ENCODE measurements around the gene VTI1A. TPM values are rescaled to one million over a fixed set of nuclear protein-coding genes. Genes with fewer than 3 reads are reported as not detected.

Gene VTI1A
- total and polyA plus RNA-seq, 9 donors = 7.8 to 48.2 (median 20.0) TPM

DNA sequence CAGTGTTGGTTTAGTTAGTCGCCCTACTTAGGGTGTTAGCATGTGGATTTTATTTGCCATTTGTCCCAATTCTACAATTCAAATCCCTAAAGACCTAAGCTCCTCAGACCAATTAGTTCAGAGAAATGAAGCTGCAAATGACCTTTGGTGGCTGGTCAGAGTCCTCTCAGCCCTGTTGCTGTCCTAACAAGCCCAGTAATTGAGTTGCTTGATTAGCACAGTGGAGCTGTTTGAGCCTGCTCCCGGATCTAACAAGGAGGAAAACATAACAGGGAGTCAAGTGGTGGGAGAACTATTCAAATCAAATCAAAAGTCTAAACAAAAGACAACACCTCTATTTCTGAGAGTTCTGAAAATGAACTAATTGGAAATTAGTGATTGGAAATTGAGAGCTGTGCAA is 22.4 kb upstream of the VTI1A start:
- H3K36me3 ChIP-seq = no peaks in the 10 kb centered on the region
- H3K27me3 ChIP-seq = no peaks in the 10 kb centered on the region
- H3K4me1 ChIP-seq (ENCODE audit: insufficient read depth) = no peaks in the 10 kb centered on the region
- 54 to 62% (median 60%) methylated on average over 2 of the region's 2 CpGs for WGBS, 3 donors
- H3K27ac ChIP-seq = no peak overlapping the region
- no peak for TF ChIP-seq CTCF (IDR thresholded peaks at IDR 0.05)
- TF ChIP-seq EP300 (IDR thresholded peaks at IDR 0.05) = no peak
- TF ChIP-seq POLR2A (IDR thresholded peaks at IDR 0.05) = no peak
- H3K9me3 ChIP-seq = no peaks in the 10 kb centered on the region
- no peak for DNase-seq
- no peak overlapping the region for H3K4me3 ChIP-seq
- intact Hi-C loops (cut with DNase I) = no loop called here

- intact Hi-C loops (cut with DNase I) = no loop called here
- no peak for DNase-seq
- Histone ChIP-seq H3K36me3 (no peaks in the 10 kb centered on the region), H3K4me3 (no peak overlapping the region), H3K27ac (no peak overlapping the region), H3K27me3 (no peaks in the 10 kb centered on the region), H3K4me1 (ENCODE audit: insufficient read depth) (no peaks in the 10 kb centered on the region), H3K9me3 (no peaks in the 10 kb centered on the region)
- no peak for TF ChIP-seq CTCF (IDR thresholded peaks at IDR 0.05)
- 54 to 61% (median 60%) methylated on average over 2 of the region's 2 CpGs for WGBS, 3 donors
Measured at GRCh38 chr10:112426111-112426510, 20.9 kb upstream of the VTI1A start.

DNA sequence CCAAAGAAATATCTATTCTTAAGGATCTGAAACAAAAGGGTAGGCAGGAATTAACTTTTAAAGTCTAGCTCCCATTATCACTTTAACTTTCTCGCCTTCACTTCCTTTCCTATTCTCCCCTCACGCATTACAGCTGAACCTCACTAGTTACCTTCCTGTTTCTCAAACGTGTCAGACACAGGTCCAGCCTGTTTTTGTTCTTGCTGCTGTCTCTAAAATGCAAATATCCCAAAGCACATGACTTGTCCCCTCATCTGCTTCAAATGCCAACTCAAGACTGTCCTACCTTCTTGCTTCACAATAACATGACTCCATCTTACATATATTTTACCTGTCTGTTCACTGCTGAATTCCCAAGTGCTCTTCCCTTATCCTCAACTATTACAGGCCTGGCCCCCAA is 17.9 kb upstream of the VTI1A start:
- WGBS, 3 donors = 72 to 80% (median 74%) methylated on average over 3 of the region's 3 CpGs
- no peak overlapping the region for H3K27ac ChIP-seq
- H3K4me3 ChIP-seq = no peak overlapping the region
- H3K4me1 ChIP-seq (ENCODE audit: insufficient read depth) = no peaks in the 10 kb centered on the region
- TF ChIP-seq EP300 (IDR thresholded peaks at IDR 0.05) (no peak), CTCF (IDR thresholded peaks at IDR 0.05) (no peak), POLR2A (IDR thresholded peaks at IDR 0.05) (no peak)
- no peaks in the 10 kb centered on the region for H3K27me3 ChIP-seq
- no peaks in the 10 kb centered on the region for H3K9me3 ChIP-seq
- DNase-seq = no peak
- no peaks in the 10 kb centered on the region for H3K36me3 ChIP-seq
- intact Hi-C loops (cut with DNase I) = no loop called here

- WGBS, 3 donors = 75 to 78% (median 77%) methylated on average over 13 to 15 of the region's 15 CpGs
- TF ChIP-seq EP300 (IDR thresholded peaks at IDR 0.05) = no peak
- no peak for TF ChIP-seq CTCF (IDR thresholded peaks at IDR 0.05)
- no peak for TF ChIP-seq POLR2A (IDR thresholded peaks at IDR 0.05)
- H3K4me3 ChIP-seq = no peak overlapping the region
- no peaks in the 10 kb centered on the region for H3K27me3 ChIP-seq
- intact Hi-C loops (cut with DNase I) = no loop called here
- DNase-seq = no peak
- H3K9me3 ChIP-seq = no peaks in the 10 kb centered on the region
- H3K36me3 ChIP-seq = no peaks in the 10 kb centered on the region
- H3K4me1 ChIP-seq (ENCODE audit: insufficient read depth) = no peaks in the 10 kb centered on the region
- no peak overlapping the region for H3K27ac ChIP-seq
Measured at GRCh38 chr10:112429654-112430230, 17.3 kb upstream of the VTI1A start.

Data from ovary (tissue), 9 donors.